GM12864 (cell line): ENCODE results near the gene HMGN1.
"Not testable (repeated sequence)": the region's sequence is repeated elsewhere in the genome, so short reads cannot be mapped to it uniquely, and the experiment has no call there.

Source experiments
- DNase-seq: peaks from one replicate; pipeline ENCODE4 v3.0.0-alpha.2; 2011; ENCODE audit warnings: low read depth
- H3K4me3 ChIP-seq: 2 replicates; pipeline ENCODE4 v1.5.1; 2011; ENCODE audit warnings: mild to moderate bottlenecking, low read depth, low read length, control low read depth
- TF ChIP-seq, protein P1 (sequence below): IDR thresholded peaks from 2 replicates; pipeline ENCODE4 v1.5.1; 2011; ENCODE audit warnings: low read depth, mild to moderate bottlenecking, moderate library complexity, low read length, control low read depth, inconsistent platforms; ENCODE audit errors: missing control alignments

HMGN1 gene

GRCh38 chr21:39379986-39380891 lies 31.4 kb upstream of the HMGN1 start:
- peak overlapping the region; percentile 74 for H3K4me3 ChIP-seq
- peak; percentile 61 for DNase-seq
- TF ChIP-seq, protein P1, sequence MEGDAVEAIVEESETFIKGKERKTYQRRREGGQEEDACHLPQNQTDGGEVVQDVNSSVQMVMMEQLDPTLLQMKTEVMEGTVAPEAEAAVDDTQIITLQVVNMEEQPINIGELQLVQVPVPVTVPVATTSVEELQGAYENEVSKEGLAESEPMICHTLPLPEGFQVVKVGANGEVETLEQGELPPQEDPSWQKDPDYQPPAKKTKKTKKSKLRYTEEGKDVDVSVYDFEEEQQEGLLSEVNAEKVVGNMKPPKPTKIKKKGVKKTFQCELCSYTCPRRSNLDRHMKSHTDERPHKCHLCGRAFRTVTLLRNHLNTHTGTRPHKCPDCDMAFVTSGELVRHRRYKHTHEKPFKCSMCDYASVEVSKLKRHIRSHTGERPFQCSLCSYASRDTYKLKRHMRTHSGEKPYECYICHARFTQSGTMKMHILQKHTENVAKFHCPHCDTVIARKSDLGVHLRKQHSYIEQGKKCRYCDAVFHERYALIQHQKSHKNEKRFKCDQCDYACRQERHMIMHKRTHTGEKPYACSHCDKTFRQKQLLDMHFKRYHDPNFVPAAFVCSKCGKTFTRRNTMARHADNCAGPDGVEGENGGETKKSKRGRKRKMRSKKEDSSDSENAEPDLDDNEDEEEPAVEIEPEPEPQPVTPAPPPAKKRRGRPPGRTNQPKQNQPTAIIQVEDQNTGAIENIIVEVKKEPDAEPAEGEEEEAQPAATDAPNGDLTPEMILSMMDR = no peak

DNA sequence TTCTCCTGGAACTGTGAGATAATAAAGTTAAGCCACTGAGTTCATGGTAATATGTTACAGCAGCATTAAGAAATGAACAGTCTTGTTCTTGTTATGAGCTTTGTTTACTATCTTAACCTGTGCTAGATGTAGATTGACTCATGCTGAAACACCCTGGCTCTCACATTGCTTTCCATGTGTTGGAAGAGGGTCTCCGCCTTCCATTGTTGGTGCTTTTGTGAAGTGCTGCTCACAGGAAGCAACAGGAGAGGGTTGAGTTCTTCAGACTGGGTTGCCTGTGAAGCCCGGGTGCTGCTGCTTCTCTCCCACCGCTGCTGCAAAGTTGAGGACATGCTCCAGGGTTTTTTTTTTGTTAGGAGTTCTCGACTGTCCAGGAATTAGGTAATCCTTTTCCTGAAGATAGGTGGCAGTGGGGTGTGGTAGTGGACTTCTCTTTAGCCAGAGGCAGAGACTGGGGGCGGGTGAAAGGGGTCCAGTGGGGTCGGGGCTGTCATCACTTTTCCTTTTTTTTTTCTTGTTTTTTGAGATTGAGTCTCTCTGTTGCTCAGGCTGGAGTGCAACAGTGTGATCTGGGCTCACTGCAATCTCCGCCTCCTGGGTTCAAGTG lies 28.7 kb upstream of the HMGN1 start:
- no peak overlapping the region for H3K4me3 ChIP-seq

GRCh38 chr21:39375446-39375845 lies 26.6 kb upstream of the HMGN1 start:
- TF ChIP-seq, protein P1 = no peak
- H3K4me3 ChIP-seq = no peak overlapping the region
- no peak for DNase-seq

More for the DNA sequence above, 28.7 kb upstream of the HMGN1 start:
- DNase-seq = no peak
- TF ChIP-seq, protein P1 = no peak

- TF ChIP-seq, protein P1 = no peak
- DNase-seq = no peak
- H3K4me3 ChIP-seq = no peak overlapping the region
These were observed 25.2 kb upstream of the HMGN1 start for GRCh38 chr21:39374046-39374445.

DNA sequence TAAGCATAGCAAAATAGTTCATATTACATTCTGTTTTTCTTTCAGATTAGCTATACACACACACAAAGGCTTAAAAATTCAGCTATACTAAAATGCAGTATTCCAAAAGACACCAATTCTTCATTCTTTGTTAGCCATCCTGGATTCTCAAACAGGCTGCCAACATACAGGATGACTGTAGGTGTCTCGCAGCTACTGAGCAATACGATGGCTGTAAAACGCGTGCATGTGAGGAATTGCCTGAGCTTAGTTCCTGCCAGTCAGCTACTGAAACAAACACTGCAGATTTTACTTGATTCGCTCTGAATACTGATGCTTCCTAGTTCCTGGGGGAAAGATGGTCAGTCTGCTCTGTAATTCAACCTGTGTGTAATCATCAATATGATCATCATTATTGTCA lies 24.7 kb upstream of the HMGN1 start:
- no peak overlapping the region for H3K4me3 ChIP-seq
- no peak for DNase-seq
- TF ChIP-seq, protein P1 = peak; percentile 14

DNA sequence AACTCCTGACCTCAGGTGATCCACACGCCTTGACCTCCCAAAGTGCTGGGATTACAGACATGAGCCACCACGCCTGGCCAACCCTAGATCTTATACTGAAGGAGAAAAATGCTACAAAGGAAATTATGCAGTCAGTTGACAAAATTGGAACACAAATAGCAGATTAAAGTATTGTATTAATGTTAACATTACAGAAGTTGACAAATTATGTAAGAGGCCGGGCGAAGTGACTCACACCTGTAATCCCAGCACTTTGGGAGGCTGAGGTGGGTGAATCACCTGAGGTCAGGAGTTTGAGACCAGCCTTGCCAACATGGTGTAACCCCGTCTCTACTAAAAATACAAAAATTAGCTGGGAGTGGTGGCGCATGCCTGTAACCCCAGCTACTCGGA lies 21.0 kb upstream of the HMGN1 start:
- H3K4me3 ChIP-seq, DNase-seq: not testable (repeated sequence)

GRCh38 chr21:39367783-39368182 lies 18.9 kb upstream of the HMGN1 start:
- TF ChIP-seq, protein P1 = no peak
- no peak for DNase-seq
- H3K4me3 ChIP-seq = no peak overlapping the region
